GM21381 (cell line): ENCODE data around the gene CMBL.
A peak's percentile ranks its signal among the peaks of the same experiment; 100 is the strongest.
"Not testable (repeated sequence)": the region's sequence is repeated elsewhere in the genome, so short reads cannot be mapped to it uniquely, and the experiment has no call there.

Experiments used
- ATAC-seq: cut with Tn5 transposase; IDR thresholded peaks from one replicate; pipeline ENCODE4 v1.9.1; 2021; ENCODE audit warnings: mild to moderate bottlenecking, moderate library complexity; ENCODE audit not compliant: unreplicated experiment

CMBL gene

DNA sequence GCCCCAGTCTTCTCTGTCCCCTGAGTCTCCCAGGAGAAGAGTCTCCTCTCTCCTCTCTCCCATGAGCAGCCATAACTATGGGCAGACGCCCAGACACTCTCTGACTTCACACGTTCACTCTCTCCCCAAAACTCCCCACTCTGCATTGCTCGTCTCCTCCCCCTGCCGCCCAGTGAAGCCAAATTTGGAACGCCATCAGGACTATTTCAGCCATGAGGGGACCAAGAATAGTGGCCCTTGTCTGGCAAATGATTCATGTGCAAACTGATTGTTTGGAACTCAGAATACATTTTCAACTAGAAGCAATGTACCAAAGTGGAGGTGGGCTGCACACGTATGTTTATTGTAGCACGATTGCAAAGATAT lies 20.9 kb downstream of the CMBL start:
- no peak for ATAC-seq

DNA sequence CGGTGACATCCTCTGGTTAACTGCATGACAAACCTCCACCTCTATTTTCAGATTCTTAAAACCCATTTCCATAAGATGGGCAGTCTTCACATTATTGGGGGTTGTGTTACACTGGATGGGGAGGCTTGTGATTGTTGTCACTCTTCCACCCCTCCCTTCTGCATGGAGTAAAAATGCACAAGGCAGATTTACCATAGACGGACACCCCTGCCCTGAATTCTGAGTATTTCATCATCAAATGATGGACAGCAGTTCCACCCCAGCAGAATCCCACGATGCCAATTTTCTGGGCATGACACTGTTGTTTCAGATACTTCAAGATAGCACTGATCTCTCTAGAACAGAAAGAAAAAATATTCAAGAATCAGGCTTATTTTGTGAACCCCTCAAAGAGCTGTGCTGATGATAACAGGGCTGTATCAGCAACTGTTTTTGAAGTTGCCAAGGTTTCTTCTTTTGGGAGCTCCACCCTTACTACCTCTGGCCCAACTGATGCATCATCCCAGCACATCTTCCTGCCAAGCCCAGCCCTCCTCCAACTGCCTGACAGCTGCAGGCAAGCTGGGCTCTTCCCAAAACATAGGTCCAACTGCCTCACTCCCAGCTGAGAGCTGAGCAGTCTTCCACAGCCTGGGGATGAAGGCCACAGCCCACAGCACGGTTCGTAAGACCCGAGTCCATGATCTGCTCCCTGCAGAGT lies 21.4 kb downstream of the CMBL start:
- ATAC-seq, result no peak

DNA sequence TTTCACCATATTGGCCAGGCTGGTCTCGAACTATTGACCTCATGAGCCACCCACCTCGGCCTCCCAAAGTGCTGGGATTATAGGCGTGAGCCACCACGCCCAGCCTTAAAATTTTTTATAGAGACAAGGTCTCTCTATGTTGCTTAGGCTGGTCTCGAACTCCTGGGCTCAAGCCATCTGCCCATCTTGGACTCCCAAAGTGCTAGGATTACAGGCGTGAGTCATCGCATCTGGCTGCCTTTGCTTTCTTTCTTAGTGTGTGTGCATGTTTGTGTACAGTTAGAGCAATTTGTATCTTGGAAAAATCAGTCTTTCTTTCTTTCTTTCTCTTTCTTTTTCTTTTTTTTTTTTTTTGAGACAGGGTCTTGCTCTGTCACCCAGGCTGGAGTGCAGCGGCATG lies 22.3 kb downstream of the CMBL start:
- not testable (repeated sequence) for ATAC-seq

DNA sequence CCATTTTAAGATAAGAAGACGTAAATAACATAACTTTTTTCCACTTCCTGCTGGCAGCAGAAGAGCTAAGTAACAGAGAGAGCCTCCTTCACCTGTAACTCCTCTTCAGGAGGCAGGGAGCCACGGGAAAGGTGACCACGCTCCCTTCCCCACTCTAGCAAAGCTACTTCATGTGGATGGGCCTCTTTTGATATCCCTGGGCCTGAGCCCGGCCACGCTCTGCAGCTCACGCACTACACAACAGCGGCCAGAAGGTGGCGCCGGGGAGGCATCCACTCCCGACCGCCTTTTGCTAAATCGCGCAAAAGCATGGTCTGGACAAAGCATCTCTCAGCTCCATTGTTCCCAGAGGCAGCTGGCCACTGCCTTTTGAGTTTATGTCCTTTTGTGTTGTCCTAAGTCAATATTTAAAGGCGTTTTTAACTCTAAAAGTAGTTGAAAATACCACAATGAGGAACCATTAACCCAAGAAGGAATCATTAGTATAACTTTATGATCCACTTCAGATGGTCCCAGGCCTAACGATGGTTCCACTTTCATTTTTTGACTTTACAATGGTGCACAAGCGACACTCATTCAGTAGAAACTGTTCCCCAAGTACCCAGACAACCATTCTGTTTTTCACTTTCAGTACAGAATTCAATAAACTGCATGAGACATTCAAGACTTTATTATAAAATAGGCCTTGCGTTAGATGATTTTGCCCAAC lies 23.6 kb downstream of the CMBL start:
- peak; percentile 94 for ATAC-seq

DNA sequence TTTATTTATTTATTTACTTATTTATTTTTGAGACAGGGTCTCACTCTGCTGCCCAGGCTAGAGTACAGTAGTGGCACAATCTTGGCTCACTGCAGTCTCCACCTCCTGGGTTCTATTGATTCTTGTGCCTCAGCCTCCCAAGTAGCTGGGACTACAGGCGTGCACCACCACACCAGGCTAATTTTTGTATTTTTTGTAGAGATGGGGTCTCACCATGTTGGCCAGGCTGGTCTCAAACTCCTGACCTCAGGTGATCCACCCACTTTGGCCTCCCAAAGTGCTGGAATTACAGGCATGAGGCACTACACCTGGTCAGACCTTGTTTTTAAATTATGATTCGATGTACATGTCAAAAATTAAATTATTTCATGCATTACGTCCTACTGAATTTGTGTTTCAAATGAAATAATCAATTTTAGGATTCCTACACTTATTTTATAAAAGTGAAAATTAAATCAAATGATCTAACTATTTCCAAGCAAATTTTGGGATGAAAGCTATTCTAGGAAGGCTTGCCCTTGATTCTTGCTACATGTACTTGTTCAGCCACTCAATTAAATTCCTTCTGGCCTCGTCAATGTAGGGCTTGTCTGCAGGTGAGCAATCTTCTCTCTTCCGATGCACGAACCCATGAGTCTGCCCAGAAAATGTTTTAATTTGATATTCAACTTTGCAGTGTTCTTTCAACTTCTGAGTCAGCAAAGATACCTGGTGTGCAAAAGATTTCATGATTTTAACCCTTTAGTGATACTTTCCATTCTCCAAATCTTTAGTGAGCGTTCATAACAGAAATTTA lies 27.6 kb downstream of the CMBL start:
- ATAC-seq, result no peak

DNA sequence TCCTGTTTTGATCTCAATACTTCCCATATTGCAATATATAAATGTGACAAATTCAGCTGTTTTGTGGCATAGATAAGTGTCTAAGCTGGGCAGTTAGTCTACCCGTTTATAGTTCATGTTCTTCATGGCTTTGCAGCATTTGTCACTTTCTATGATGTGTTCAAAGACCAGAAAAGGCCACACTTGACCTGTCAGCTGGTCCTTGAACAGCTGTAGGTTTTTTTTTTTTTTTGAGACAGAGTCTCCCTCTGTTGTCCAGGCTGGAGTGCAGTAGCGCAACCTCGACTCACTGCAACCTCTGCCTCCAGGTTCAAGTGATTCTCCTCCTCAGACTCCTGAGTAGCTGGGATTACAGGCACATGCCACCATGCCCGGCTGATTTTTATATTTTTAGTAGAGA lies 28.4 kb downstream of the CMBL start:
- ATAC-seq, result no peak

DNA sequence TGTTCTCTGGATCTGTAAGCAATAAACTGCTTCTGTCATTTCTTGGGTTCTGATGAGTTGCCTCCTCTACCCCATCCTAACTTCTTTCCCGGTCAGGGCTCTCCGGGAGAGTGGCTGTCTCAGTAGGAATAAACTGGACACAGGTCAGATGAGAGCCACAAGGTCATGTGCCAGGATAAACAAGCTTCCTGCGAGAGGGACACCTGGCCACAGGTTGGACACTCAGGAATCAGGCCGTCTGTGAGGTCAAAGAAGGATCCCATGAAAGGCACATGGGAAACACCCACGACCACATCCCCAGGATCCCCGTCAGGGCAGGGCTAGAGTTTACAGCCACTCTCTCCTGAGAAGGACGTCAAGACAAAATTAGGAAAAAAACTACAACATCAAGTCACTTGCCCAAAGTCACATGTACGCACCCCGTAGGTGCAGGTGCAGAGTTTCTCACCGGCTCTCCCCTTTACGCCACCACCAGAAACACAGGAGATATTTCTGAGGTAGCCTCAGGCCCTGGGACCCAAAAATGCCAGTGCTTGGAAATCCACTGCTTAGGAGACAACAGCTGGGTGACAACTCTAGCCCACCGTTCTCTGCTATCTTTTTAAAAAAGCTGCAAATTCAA lies 28.9 kb downstream of the CMBL start:
- no peak for ATAC-seq

DNA sequence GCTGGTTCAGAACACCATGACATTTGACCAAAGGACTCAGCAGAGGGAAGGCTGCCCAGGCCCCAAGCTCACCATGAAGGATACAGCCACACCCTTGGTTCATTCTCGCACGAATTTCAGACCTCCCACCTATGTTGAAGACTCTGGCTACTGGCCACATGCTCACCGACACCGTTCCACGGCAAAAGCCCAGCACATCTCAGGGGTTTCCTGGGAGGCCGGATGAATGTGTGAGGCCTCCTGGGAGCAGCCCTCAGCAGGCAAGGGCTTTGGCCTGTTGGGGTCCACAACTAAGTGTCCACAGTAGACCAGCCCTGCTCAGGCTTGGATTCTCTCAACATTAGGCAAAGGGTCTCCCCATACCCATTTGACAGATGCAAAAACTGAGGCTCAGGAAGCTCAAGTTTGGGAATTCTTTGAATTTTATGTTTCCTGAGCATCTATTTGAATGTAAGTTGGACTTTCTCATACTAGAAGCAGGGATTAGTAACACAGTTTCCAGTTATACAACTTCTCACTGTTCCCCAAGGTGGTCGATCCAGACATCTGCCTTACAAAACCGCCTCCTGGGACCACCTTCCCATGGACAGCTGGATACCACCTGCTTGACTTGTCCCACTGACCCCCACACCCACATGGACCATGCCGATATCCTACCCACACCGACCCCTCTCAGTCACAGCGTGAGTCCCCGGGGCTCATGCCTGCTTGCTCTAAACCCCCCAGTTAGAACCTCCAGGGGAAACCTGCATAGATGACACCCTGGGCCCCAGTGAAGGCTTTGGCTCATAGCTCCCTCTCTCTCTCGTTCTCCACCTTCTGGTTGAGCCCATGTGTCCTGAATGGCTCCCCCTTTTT lies 29.7 kb downstream of the CMBL start:
- ATAC-seq, result no peak

DNA sequence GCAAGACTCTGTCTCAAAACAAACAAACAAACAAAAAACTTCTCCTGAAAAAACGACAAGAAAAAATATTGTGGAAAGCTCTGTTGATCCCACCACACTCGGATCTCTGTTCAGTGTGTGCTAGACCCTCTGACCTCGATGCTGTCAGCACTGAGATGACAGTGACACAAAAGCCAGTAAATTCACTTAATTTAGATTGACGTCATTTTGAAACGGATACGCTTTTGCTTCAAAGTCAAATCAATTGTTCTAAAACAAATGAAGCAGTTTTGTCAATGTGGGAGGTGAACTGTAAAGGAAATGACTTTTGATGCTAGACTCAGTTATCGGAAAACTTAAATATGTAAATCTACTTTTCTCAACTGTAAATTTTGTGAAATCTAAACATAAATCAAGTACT lies 31.0 kb downstream of the CMBL start:
- no peak for ATAC-seq

DNA sequence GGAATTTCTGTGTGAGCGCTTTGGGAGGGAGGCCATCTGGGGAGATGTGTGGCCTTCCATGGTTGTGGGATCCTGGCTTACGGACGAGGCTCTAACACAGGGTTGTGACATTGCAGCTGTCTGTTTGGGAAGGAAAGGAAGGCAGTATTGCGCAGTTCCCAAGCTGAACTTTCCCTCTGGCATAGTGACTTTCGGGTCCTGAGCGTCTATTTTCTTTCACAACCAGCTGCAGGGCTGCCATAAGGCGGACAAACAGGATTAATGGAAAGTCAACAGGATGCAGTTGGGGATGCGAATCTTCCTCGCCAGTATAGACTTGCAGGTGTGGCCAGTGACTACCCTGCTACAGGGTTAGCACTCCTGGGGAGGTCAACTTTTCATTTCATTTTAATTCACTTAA lies 31.7 kb downstream of the CMBL start:
- ATAC-seq, result no peak

DNA sequence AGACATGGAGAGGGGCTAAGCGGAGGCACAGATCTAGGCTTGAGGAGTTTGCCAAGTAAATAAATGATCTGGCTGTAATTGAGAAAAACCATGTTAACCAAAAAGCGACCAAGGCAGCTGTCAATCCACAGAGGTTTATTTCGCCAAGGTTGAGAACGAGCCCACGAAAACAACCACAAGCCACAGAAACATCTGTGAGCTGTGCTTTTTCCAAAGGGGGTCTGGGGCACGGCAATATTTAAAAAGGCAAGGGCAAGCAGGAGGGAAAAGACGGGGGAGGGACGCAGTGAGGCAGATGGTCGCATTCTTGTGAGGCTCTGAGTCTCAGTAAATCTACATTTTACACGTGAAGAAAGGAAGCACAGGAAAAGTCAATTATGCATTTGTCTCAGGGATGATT lies 32.2 kb downstream of the CMBL start:
- no peak for ATAC-seq

DNA sequence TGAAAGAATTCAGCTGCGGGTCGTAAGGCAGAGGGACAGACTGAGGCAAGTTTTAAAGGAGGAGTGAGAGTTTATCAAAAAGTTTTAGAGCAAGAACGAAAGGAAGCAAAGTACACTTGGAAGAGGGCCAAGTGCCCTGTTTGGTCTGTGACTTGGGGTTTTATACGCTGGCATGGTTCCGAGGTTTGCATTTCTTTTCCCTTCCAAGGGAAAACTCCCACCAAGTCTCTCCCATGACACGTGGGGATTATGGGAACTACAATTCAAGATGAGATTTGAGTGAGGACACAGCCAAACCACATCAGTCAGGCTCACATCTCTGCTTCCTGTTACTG lies 34.9 kb downstream of the CMBL start:
- not testable (repeated sequence) for ATAC-seq

DNA sequence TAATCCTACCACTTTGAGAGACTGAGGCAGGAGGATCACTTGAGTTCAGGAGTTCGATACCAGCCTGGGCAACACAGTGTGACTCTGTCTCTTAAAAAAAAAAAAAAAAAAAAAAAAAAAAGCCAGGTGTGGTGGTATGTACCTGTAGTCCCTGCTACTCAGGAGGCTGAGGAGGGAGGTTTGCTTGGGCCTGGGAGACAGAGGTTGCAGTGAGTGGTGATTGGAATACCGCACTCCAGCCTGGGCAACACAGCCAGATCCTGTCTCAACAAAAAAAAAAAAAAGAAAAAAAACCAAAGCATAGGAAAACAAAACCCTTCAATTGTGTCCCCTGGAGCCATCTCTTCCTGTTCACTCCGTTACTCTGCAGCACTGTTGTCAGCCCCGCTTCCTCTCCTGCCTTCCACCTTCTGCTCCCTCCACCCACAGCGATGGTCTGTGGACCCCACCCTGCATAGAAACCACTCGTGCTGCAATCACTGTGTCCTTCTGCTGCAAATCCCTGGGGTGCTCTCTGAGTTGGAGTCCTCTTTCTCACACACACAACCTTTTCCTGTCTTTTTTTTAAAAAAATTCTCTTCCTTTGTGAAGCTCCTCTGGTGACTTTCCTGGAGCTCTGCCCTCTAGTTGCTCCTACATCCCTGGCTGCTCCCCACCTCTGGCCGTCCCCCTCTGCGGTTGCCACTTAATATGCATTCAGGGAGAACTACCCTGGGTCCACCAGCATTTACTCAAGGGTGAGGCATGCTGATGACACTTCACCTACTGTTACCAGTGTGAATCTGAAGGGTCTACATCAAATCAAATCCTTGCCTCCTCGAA lies 35.4 kb downstream of the CMBL start:
- ATAC-seq, result no peak

DNA sequence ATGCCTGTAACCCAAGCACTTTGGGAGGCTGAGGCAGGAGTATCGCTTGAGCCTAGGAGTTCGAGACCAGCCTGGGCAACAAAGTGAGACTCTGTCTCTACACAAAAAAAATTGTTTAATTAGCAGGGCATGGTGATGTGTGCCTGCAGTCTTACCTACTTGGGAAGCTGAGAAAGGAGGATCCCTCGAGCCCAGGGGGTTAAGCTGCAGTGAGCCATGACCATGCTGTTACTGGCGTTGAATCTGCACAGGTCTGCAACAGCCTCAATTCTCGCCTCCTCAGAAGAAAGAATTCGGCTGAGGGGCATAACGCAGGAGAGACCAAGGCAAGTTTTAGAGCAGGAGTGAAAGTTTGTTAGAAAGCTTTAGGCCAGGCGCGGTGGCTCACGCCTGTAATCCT lies 39.6 kb downstream of the CMBL start:
- ATAC-seq, result no peak

DNA sequence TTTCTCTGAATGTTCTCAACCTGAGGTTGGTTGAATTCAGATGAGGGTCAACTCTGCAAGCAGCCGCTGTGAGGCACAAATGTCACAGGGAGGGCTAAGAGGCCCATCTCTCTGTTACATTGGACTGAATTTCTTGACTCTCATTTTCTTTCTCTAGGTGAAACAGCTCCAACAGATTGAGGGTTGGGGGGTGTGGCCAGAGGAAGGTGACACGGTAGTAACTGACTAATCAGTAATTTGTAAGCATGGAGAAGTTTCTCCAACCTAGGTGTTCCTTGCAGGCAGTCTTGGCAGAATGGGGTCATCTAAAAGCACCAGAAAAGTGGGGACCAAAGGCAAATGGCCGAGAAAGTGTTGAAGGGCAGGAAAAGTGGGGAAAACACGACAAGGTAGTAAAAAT lies 40.9 kb downstream of the CMBL start:
- no peak for ATAC-seq

DNA sequence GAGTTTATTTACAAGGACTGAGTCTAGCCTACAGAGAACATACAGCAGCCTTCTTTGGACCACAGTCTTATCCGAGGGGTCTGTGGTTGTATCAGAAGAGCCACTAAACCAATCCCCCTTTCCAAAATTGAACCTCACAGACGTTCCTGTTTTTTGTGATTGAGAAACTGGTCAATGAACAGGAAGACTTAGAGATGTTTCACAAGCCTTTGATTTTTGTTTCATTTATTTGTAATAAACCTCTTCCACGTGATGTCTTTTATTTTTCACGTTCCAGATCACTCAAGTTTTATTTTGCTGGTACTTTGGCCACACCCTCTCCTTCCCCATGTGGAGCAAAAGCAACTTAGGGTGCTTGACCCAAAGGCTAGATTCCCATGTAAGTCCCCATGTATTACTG lies 41.6 kb downstream of the CMBL start:
- ATAC-seq, result no peak

DNA sequence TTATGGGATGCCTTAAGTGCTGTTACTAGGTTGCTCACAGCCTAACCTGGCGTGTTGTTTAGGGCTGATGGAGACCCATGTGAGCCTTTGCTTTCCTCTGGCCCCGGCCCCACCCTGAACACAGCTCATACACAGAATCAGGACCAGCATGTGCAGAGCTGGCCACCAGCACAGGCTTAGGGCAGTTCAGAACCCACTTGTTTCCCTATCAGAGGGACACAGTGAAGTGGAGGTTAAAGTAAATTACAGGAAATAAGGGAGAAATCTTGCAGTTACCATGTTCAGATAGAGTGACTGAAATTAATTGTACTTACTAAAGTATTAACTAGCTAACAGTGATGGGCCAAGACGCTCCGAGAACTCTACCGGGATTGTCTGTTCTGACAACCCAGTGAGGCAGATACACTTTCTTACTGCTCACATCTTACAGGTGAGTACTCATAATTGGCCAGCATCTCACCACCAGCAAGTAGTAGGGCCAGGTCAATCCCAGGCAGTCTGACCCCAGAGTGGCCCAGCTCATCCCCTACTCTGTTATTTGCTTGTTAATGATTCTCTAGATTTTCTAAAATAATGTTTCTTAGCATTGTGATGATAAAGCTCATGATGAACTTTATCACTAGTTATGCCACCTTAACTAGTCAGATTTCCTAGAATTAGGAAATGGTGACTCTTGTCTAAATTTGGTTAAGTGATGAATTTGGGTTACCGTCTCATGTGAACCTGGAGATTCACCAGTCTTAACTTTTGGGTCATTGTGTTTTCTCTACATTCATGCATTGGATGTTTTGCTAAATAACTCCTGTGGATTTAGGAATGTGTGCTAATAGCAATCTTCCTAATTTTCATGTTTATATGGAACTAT lies 42.2 kb downstream of the CMBL start:
- no peak for ATAC-seq

DNA sequence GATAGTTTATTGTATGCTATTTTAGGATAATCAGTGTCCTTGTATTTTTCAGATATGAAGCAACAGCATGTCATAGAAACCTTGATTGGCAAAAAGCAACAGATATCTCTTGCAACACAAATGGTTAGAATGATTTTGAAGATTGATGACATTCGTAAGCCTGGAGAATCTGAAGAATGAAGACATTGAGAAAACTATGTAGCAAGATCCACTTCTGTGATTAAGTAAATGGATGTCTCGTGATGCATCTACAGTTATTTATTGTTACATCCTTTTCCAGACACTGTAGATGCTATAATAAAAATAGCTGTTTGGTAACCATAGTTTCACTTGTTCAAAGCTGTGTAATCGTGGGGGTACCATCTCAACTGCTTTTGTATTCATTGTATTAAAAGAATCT lies 43.1 kb downstream of the CMBL start:
- no peak for ATAC-seq

DNA sequence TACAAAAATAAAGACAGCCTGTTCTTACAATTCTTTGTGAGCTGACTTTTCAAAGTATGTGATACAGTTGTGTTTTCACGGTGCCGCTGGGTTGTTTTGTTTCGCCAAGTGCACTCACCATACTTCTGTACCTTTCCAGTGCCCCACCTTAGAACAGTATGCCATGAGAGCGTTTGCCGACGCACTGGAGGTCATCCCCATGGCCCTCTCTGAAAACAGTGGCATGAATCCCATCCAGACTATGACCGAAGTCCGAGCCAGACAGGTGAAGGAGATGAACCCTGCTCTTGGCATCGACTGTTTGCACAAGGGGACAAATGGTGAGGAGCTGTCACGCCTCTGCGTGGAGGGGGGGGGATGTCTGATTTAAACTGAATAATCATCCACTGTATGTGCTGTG lies 44.7 kb downstream of the CMBL start:
- no peak for ATAC-seq
